HG03354 (cell line): ENCODE measurements around the gene POC1A.

ENCODE experiments used
- ATAC-seq: cut with Tn5 transposase; IDR thresholded peaks from one replicate; pipeline ENCODE4 v1.9.1; 2021; ENCODE audit warnings: mild to moderate bottlenecking; ENCODE audit not compliant: unreplicated experiment, poor library complexity, severe bottlenecking

POC1A gene

GRCh38 chr3:52072020-52072419, 82.2 kb downstream of the POC1A start:
- no peak for ATAC-seq

GRCh38 chr3:52070724-52071621, 83.2 kb downstream of the POC1A start:
- no peak for ATAC-seq

GRCh38 chr3:52069855-52070254, 84.4 kb downstream of the POC1A start:
- ATAC-seq = no peak

GRCh38 chr3:52069135-52069534, 85.1 kb downstream of the POC1A start:
- ATAC-seq = no peak

DNA sequence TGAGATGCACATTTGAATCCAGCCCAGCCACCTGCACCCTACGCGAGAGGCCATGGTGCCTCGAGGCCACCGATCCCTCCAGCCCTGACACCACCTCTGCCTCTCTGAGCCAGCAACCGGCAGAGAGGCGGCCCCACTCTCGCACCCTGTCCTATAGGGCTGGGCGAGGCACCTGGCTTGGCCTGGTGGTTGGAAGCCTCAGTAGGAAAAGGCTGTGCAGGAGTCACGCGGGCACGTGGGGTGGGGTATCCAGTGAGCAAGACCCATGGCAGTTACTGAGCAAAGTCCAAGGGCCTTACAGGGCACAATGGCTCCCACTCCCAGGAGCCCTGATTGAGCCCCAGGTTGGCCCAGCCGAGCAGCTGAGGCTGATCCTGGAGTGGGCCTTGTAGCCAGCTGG, 85.5 kb downstream of the POC1A start:
- ATAC-seq = no peak

DNA sequence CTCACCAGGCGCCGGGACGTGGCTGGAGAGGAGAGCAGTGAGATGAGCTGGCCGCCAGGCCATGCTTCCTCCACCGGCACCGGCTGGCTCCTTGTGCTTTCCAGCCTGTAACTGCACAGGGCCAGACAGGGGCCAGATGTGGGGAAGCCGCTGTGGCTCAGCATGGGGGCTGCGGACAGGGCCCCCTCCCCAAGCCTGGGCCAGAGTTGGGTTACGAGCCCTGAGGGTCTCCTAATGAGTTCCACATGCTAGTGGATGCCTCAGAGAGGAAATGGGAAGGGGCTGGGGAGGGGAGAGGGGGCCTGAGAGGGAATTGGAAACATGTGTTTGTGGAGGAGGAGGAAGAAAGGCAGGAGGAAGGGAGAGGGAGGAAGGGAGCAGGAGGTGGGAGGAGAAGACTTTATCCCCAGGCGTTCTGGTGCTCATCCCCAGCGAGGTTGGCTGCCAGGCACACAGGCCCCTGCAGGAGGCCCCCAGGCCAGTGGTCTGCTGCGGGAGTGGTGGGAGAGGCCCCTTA, 86.1 kb downstream of the POC1A start:
- no peak for ATAC-seq

DNA sequence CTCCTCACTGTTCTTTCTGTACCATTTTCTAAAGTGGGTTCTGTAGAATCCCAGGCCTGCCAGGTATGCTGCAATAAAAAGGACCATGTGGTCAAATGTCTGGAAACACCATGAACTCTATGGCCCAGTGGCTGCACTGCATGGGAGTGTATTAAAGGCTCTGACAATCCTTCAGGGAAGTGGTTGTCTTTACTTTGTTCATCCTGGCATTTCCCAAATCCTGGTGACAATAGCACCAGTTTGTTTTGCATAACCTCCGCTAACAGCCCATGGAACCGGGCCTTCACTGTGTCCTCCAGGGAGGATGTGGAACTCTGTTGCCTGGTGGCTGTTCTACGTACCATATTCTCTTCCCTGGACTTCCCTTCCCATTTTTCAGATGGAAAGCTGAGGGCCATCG, 86.7 kb downstream of the POC1A start:
- no peak for ATAC-seq

DNA sequence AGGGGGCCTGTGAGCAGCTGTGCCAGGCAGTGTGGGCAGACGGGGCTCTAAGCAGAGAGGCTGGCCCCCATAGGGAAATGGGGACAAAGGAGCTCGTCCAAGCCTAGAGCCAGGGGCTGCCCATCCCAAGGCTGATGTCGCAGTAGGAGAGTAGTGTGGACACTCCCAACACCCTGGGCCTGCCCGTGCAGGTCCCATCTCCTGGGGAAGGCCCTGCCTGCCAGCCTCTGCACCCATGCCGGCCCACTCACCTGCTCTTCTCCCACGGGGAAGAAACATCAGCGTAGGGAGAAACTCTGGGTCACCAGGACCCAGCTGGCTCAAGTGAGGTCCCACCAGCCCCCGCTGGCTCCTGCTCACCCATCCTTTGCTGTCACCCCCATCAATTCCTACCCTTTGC, 87.2 kb downstream of the POC1A start:
- ATAC-seq = no peak

DNA sequence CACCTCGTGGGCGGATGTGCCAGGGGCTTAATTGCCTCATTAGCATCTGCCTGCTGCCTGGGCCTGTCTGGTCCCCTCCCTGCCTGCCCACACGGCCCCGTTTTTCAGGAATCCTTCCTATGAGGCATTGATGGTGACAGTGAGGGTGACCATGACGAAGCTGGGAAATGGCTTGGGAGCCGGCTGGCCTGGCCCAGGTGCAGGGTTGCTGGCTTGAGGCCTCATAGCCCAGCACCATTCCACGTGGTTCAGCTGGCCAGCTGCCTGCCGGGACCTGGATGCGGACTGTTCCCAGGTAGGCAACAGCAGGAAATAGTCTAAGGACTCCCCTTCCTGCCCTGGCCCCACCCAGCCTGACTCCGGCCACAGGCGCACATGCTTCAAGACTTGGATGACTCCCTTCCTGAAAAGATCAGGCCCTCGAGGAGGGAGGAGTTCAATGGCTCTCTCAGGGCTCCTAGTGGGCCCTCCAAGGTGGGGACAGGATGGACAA, 88.9 kb downstream of the POC1A start:
- no peak for ATAC-seq

DNA sequence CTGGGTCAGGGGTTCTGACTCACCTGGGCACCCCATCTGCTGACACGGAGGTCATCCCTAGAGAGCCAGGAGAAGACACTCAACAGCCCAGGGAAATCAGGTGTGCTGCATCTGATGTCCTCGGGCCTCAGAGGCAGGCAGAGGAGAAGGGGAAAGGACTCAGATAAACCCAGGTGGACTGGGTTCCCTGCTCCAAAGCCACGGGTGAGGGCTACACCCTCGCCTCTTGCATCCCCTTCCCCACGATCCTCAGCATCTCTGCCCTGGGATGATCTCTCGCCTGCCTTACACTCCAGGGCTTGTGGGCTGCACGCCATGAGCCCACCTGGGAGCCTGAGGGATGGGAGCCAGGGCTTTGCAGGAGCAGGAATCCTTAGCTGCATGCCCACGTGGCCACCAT, 89.7 kb downstream of the POC1A start:
- ATAC-seq = no peak

- ATAC-seq = no peak
These were observed 91.0 kb downstream of the POC1A start for GRCh38 chr3:52063026-52063723.

DNA sequence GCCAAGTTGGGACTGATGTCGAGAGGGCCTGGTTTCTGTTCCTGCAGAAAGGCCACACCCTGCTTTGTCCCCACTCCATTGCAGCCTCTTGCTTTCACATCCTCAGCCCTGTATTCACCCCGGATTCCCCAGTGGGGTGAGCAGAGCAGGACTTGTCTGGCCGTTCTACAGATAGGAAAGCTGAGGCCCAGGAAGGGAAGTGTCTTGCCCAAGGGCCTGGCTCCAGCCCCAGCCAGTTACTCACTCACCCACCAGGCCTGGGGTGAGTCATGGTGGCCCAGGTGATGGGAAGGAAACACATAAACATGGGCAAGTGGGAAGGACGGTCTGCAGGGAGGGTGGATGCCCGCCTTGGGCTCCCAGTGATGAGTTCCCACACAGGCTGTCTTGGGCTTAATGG, 91.7 kb downstream of the POC1A start:
- no peak for ATAC-seq

- ATAC-seq = no peak
These were observed 92.9 kb downstream of the POC1A start for GRCh38 chr3:52061121-52061910.

- no peak for ATAC-seq
These were observed 94.4 kb downstream of the POC1A start for GRCh38 chr3:52059781-52060180.

GRCh38 chr3:52057812-52058495, 96.3 kb downstream of the POC1A start:
- no peak for ATAC-seq

DNA sequence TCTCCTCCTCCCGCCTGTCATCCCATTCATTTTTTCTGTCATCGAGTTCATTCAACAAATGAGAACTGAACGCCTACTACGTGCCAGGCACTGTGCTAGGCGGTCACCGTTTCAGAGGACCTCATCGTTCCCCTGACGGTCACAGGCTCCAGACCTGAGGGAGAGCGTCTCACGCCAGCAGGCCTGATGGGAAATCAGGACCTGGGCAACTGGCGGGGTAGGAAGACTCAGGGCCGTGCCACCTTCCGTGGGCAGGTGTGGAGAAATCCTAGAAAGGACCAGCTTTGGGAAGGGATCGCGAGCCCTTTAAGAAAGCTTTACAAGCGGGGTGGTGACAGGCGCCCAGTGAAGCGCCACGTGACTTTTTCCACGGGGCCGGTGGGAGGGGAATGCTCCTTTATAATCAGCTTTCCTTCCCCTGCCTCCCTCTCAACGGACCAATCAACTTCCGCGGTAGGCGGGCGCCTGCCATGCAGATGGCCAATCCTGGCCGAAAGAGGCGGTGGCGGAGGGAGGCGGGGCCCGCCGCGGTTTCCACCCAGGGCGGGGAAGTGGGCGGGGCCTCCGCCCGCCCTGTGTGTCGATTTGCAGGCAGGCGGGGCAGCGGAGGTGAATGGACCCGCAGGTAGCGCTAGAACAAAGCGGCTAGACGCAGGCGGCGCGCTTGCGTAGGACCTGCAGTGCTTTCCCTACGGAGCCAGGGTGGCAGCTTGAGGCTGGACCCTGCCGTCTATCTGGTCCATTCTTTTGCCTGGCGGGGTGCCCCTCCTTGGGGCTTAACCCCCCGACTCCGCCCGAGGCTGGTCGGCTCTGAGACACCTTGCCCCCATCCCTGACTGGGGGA, 97.0 kb downstream of the POC1A start:
- peak; percentile 78 for ATAC-seq

DNA sequence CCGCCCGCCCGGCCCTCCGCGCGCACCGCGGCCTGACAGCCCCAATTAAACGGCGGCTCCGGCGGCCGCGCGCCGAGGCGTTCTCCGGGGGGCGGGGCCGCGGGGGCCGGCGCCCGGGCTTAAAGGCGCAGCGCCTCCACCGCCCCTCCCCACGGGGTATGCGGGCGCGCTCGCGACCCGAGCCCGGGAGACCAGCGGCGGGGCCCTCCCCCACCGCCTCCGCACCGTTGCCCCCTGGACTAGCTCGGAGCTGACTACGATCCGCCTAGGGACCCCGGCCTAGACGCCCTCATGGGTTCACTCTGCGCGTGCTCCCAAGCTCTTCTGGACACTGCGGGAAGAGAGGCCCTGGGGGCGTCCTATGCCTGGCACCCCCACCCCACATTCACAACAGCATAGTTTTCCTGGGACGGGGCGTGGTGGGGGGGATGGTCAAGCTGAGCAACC, 97.7 kb downstream of the POC1A start, which contains the start of gene DUSP7:
Gene DUSP7 (minus strand): TSS at position 51 of the 447 bp plus-strand sequence. CDS start 205 bp downstream, outside the sequence.
- peak; percentile 42 for ATAC-seq
